H9 (cell line): ENCODE results near the gene NPAS3. TPM values are rescaled to one million over a fixed set of nuclear protein-coding genes. Genes with fewer than 3 reads are reported as not detected.

Experiments used
- DNase-seq: peaks from one replicate; pipeline ENCODE4 v3.0.0-alpha.2; 2017
- H2AFZ ChIP-seq: one replicate; pipeline ENCODE4 v1.6.1; 2013; ENCODE audit warnings: mild to moderate bottlenecking, low read length, control low read depth, moderate library complexity
- H2AK5ac ChIP-seq: 2 replicates; pipeline ENCODE4 v1.6.1; 2013; ENCODE audit warnings: low read length, control low read depth, mixed read lengths; ENCODE audit not compliant: insufficient read length
- H2BK120ac ChIP-seq: one replicate; pipeline ENCODE4 v1.6.1; 2013; ENCODE audit warnings: low read depth, mild to moderate bottlenecking, low read length, control low read depth, inconsistent platforms; ENCODE audit not compliant: poor library complexity, severe bottlenecking
- H2BK12ac ChIP-seq: 2 replicates; pipeline ENCODE4 v1.6.1; 2013; ENCODE audit warnings: low read length, control low read depth, mixed read lengths, low read depth; ENCODE audit not compliant: insufficient read length
- H2BK15ac ChIP-seq: 2 replicates; pipeline ENCODE4 v1.6.1; 2013; ENCODE audit warnings: low read depth, low read length, control low read depth
- H2BK20ac ChIP-seq: one replicate; pipeline ENCODE4 v1.6.1; 2013; ENCODE audit warnings: low read depth, mild to moderate bottlenecking, low read length, control low read depth, inconsistent platforms; ENCODE audit not compliant: poor library complexity, severe bottlenecking
- H2BK5ac ChIP-seq: 2 replicates; pipeline ENCODE4 v1.6.1; 2013; ENCODE audit warnings: low read length, control low read depth, mixed read lengths; ENCODE audit not compliant: insufficient read length
- H3K14ac ChIP-seq: 2 replicates; pipeline ENCODE4 v1.6.1; 2013; ENCODE audit warnings: low read length, control low read depth; ENCODE audit not compliant: insufficient read depth
- H3K18ac ChIP-seq: 2 replicates; pipeline ENCODE4 v1.6.1; 2013; ENCODE audit warnings: low read depth, mild to moderate bottlenecking, mixed read lengths, low read length, control low read depth; ENCODE audit not compliant: insufficient read length
- H3K23ac ChIP-seq: 2 replicates; pipeline ENCODE4 v1.6.1; 2013; ENCODE audit warnings: low read length, control low read depth, mixed read lengths, low read depth; ENCODE audit not compliant: insufficient read length
- H3K23me2 ChIP-seq: 2 replicates; pipeline ENCODE4 v1.6.1; 2013; ENCODE audit warnings: low read depth, mild to moderate bottlenecking, mixed read lengths, low read length, control low read depth; ENCODE audit not compliant: insufficient read length, poor library complexity, severe bottlenecking
- H3K27ac ChIP-seq: 2 replicates; pipeline ENCODE4 v1.5.1; 2013; ENCODE audit warnings: low read length, control low read depth, mixed read lengths, low read depth; ENCODE audit not compliant: insufficient read length
- H3K27me3 ChIP-seq: 2 replicates; pipeline ENCODE4 v1.6.1; 2013; ENCODE audit warnings: low read length, control low read depth, inconsistent platforms; ENCODE audit not compliant: insufficient read depth
- H3K4ac ChIP-seq: 2 replicates; pipeline ENCODE4 v1.6.1; 2013; ENCODE audit warnings: low read depth, mild to moderate bottlenecking, control low read depth, inconsistent platforms, low read length, moderate library complexity
- H3K4me1 ChIP-seq: 2 replicates; pipeline ENCODE4 v1.6.1; 2013; ENCODE audit warnings: low read length, control low read depth, inconsistent platforms; ENCODE audit not compliant: insufficient read depth
- H3K4me2 ChIP-seq: 2 replicates; pipeline ENCODE4 v1.6.1; 2013; ENCODE audit warnings: low read length, control low read depth, mixed read lengths; ENCODE audit not compliant: insufficient read length, insufficient read depth
- H3K56ac ChIP-seq: 2 replicates; pipeline ENCODE4 v1.6.1; 2013; ENCODE audit warnings: low read depth, mild to moderate bottlenecking, mixed read lengths, low read length, control low read depth; ENCODE audit not compliant: insufficient read length
- H3K79me1 ChIP-seq: 2 replicates; pipeline ENCODE4 v1.6.1; 2013; ENCODE audit warnings: low read depth, mild to moderate bottlenecking, moderate library complexity, low read length, control low read depth, inconsistent platforms; ENCODE audit not compliant: insufficient read depth, poor library complexity, severe bottlenecking
- H3K79me2 ChIP-seq: 2 replicates; pipeline ENCODE4 v1.6.1; 2013; ENCODE audit warnings: low read length, control low read depth, inconsistent platforms; ENCODE audit not compliant: insufficient read depth
- H3K9ac ChIP-seq: 2 replicates; pipeline ENCODE4 v1.6.1; 2013; ENCODE audit warnings: low read length, control low read depth, mixed read lengths; ENCODE audit not compliant: insufficient read length; ENCODE audit errors: extremely low read depth
- H3K9me3 ChIP-seq: one replicate; pipeline ENCODE4 v1.6.1; 2013; ENCODE audit warnings: low read depth, low read length, inconsistent platforms; ENCODE audit not compliant: control insufficient read depth
- H3T11ph ChIP-seq: one replicate; pipeline ENCODE4 v1.6.1; 2013; ENCODE audit warnings: mild to moderate bottlenecking, low read length, control low read depth, inconsistent platforms
- H4K20me1 ChIP-seq: one replicate; pipeline ENCODE4 v1.6.1; 2013; ENCODE audit not compliant: control insufficient read depth, insufficient read length, insufficient read depth
- H4K5ac ChIP-seq: 2 replicates; pipeline ENCODE4 v1.6.1; 2013; ENCODE audit warnings: low read depth, mild to moderate bottlenecking, mixed read lengths, low read length, control low read depth; ENCODE audit not compliant: insufficient read length
- H4K8ac ChIP-seq: replicated peaks from 2 replicates; pipeline ENCODE4 v1.6.1; 2013; ENCODE audit warnings: low read length, control low read depth, mixed read lengths, low read depth; ENCODE audit not compliant: insufficient read length
- H4K91ac ChIP-seq: 2 replicates; pipeline ENCODE4 v1.6.1; 2013; ENCODE audit warnings: low read depth, mild to moderate bottlenecking, moderate library complexity, mixed read lengths, low read length, control low read depth; ENCODE audit not compliant: insufficient read length
- H3K27ac Mint-ChIP-seq, 3 experiments: 2 replicates in 2 of 3; 3 replicates in 1 of 3; pipeline ENCODE4 v1.8.0; 2020 to 2021; ENCODE audit warnings: mixed read lengths in 3 of 3, mild to moderate bottlenecking in 1 of 3, moderate library complexity in 1 of 3
- H3K27me3 Mint-ChIP-seq: 2 replicates; pipeline ENCODE4 v1.8.0; 2021; ENCODE audit warnings: low read depth, mild to moderate bottlenecking, moderate library complexity, mixed read lengths
- H3K36me3 Mint-ChIP-seq, 3 experiments: 2 replicates in 2 of 3; 3 replicates in 1 of 3; pipeline ENCODE4 v1.8.0; 2020 to 2021; ENCODE audit warnings: low read depth in 3 of 3, mixed read lengths in 3 of 3; ENCODE audit not compliant: insufficient read depth in 1 of 3
- H3K4me1 Mint-ChIP-seq, 2 experiments: 2 replicates each; pipeline ENCODE4 v1.8.0; 2020; ENCODE audit warnings: mixed read lengths in 2 of 2
- H3K4me3 Mint-ChIP-seq, 2 experiments: 2 replicates in 1 of 2; 3 replicates in 1 of 2; pipeline ENCODE4 v1.8.0; 2020 to 2021; ENCODE audit warnings: mild to moderate bottlenecking in 2 of 2, mixed read lengths in 2 of 2, moderate library complexity in 1 of 2
- H3K9me3 Mint-ChIP-seq, 2 experiments: 2 replicates in 1 of 2; 3 replicates in 1 of 2; pipeline ENCODE4 v1.8.0; 2020; ENCODE audit warnings: mild to moderate bottlenecking in 2 of 2, mixed read lengths in 2 of 2, moderate library complexity in 1 of 2
- WGBS: extraction: QIAGEN DNeasy Blood & Tissue Kit; methylation state at CpG from one replicate; pipeline ENCODE4 v1.1.7; 2013; ENCODE audit warnings: missing lambda C conversion rate, low lambda C conversion rate, mixed read lengths; ENCODE audit not compliant: insufficient read length; ENCODE audit errors: extremely low coverage; 5-methylcytosine and 5-hydroxymethylcytosine counted together
- total RNA-seq: library from RNA; stranded (reverse); gene quantifications from 2 replicates; pipeline ENCODE4 v1.2.1, GENCODE V29; 2021
- TF ChIP-seq, protein P1 (sequence below): fragments of 200-600 bp; sonication (generic); conservative IDR thresholded peaks from 3 replicates; pipeline ENCODE4 v1.8.0; 2021; ENCODE audit warnings: antibody characterized with exemption, mild to moderate bottlenecking

The NPAS3 gene
- total RNA-seq, 1 experiment from 2014 or later: 0.17 TPM

DNA sequence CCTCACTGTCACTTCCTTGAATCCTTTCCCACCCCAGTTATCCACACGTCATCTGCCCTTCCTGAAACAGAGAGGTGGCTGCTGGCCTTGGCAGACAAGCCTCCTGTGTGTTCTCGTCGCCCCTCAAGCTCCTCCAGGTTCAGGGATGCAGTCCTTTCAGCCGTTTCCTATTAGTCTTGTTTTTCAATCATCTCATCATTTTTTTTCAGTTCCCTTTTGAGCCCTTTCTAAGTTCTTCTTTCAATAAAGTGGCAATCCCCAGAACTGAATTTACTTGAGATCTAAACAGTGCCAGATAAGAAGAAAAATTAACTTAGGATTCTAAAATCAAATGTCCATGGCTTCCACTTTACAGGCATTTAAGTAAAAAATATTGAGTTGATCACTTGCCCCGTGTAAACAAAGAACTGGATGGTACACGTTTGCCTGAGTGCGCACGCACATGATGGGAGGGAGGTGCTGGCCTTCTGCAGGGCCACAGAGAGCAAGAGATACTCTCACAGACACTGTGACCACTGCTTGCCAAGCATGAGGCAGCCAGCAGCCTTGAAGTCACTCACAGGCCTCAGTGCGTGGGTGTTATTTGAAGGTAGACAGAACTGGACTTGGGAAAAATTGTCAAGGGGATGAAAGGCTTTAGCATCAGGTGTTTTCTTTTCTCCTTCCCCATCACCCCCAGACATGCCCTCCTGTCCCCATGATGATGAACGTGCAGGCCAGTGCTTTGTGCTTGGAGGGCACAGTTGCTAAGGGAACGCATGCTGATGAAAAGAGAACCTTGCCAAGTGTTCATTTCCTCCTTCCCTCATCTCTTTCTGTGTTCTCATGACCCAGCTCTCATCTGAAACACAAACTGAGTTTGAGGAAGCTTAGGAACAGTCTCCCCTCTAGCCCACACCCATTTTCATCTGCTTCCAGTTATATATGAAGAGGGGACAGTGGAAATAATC, 603.9 kb downstream of the NPAS3 start:
- Histone ChIP-seq H4K8ac (no peak overlapping the region), H3K56ac (no peak overlapping the region), H2BK12ac (no peak overlapping the region), H3K4me2 (no peak overlapping the region), H3K4ac (no peak overlapping the region), H2AFZ (no peak overlapping the region), H3K23me2 (no peaks in the 10 kb centered on the region), H3K9ac (no peak overlapping the region), H3K18ac (no peak overlapping the region), H3K27ac (no peak overlapping the region), H2AK5ac (no peak overlapping the region), H3T11ph (no peak overlapping the region), H3K14ac (no peak overlapping the region; the same call in 1 of the 2 replicates), H3K23ac (no peak overlapping the region), H3K27me3 (no peaks in the 10 kb centered on the region), H2BK15ac (no peak overlapping the region), H4K91ac (no peak overlapping the region), H3K79me2 (no peaks in the 10 kb centered on the region), H3K79me1 (no peaks in the 10 kb centered on the region), H2BK120ac (no peak overlapping the region), H3K4me1 (no peaks in the 10 kb centered on the region), H3K9me3 (no peaks in the 10 kb centered on the region), H2BK20ac (no peak overlapping the region), H4K5ac (no peak overlapping the region), H4K20me1 (no peaks in the 10 kb centered on the region), H2BK5ac (no peak overlapping the region)
- no peak for DNase-seq
- no peak overlapping the region for H3K27ac Mint-ChIP-seq
- TF ChIP-seq, protein P1, sequence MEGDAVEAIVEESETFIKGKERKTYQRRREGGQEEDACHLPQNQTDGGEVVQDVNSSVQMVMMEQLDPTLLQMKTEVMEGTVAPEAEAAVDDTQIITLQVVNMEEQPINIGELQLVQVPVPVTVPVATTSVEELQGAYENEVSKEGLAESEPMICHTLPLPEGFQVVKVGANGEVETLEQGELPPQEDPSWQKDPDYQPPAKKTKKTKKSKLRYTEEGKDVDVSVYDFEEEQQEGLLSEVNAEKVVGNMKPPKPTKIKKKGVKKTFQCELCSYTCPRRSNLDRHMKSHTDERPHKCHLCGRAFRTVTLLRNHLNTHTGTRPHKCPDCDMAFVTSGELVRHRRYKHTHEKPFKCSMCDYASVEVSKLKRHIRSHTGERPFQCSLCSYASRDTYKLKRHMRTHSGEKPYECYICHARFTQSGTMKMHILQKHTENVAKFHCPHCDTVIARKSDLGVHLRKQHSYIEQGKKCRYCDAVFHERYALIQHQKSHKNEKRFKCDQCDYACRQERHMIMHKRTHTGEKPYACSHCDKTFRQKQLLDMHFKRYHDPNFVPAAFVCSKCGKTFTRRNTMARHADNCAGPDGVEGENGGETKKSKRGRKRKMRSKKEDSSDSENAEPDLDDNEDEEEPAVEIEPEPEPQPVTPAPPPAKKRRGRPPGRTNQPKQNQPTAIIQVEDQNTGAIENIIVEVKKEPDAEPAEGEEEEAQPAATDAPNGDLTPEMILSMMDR: no peak
- WGBS: no CpG with 5 or more reads among the region's 11 CpGs
- H3K4me1 Mint-ChIP-seq: 0 out of 4 replicates have a peak, but pooled peaks cover 0 to 3% of the 10 kb centered on the region in 2 experiments
- H3K27me3 Mint-ChIP-seq: no peaks in the 10 kb centered on the region
- no peaks in the 10 kb centered on the region for H3K9me3 Mint-ChIP-seq
- no peaks in the 10 kb centered on the region for H3K36me3 Mint-ChIP-seq
- no peak overlapping the region for H3K4me3 Mint-ChIP-seq
